Lower leg skin (tissue), 4 donors: ENCODE results near the gene TBC1D10A. TPM values are rescaled to one million over a fixed set of nuclear protein-coding genes. Genes with fewer than 3 reads are reported as not detected.
A peak's percentile ranks its signal among the peaks of the same experiment; 100 is the strongest.

ENCODE experiments used
- DNase-seq, 2 donors: peaks; one replicate each; pipeline ENCODE4 v3.0.0-alpha.2; 2019; ENCODE audit warnings: low spot score in 2 of 2
- H3K4me3 ChIP-seq: fragments of 200-600 bp; sonication (generic); 2 replicates; pipeline ENCODE4 v1.5.1; 2017; ENCODE audit warnings: mild to moderate bottlenecking, low read depth; ENCODE audit not compliant: poor library complexity, severe bottlenecking
- POLR2A ChIP-seq, 2 donors: fragments of 450-650 bp; IDR thresholded peaks; one replicate each; pipeline ENCODE4 v1.6.1; 2016 to 2017; ENCODE audit warnings: antibody characterized with exemption in 2 of 2, mild to moderate bottlenecking in 1 of 2, moderate library complexity in 1 of 2
- WGBS, 2 donors: methylation state at CpG; one replicate each; pipeline ENCODE4 v1.1.5; 2018; 5-methylcytosine and 5-hydroxymethylcytosine counted together
- intact Hi-C: fragments of 100-400 bp; cut with DNase I; formaldehyde crosslinking; loops from one replicate; pipeline ENCODE4 v1.15.0; 2023; ENCODE audit warnings: low total_unique reads
- total RNA-seq, 4 donors: library from RNA; depleted of rRNA; stranded (reverse); fragments of >200 nt; gene quantifications; one replicate each; pipeline ENCODE4 v1.1.0, GENCODE V29; 2016
- TF ChIP-seq, protein P1 (sequence below), 3 donors: fragments of 450-650 bp; IDR thresholded peaks; one replicate each; pipeline ENCODE4 v1.5.1; 2016; ENCODE audit warnings: antibody characterized with exemption in 3 of 3, mild to moderate bottlenecking in 3 of 3, moderate library complexity in 2 of 3

Gene TBC1D10A
- total RNA-seq, 4 donors from 2014 or later = 64.8 to 80.1 (median 74.2) TPM

DNA sequence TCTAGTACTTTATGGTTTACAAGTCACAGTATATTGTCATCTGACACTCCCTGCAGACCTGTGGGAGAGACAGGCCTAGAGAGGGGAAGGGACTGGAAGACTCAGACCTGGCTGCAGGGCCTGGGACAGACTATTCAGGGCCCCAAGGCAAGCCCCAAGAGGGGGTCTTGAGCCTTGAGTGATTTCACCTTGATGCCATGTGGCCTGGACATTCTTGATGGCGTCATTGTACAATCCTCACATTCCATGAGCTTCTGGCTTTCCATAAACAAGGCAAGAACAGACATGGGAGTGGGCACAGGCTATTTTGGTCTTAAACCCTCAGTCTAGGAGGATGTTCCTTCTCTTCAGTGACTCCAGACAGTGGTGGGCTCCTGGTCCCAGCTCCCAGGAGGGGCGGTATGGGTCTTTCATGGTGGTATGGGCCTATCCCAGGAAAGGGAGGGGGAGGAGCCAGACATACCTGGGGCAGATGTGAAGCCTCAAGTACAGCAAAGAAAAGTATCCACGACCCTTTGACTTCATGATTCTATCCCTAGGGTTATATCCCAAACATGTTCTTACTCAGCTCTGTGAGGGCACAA lies 1.8 kb upstream of the TBC1D10A start:
- TF ChIP-seq, protein P1, sequence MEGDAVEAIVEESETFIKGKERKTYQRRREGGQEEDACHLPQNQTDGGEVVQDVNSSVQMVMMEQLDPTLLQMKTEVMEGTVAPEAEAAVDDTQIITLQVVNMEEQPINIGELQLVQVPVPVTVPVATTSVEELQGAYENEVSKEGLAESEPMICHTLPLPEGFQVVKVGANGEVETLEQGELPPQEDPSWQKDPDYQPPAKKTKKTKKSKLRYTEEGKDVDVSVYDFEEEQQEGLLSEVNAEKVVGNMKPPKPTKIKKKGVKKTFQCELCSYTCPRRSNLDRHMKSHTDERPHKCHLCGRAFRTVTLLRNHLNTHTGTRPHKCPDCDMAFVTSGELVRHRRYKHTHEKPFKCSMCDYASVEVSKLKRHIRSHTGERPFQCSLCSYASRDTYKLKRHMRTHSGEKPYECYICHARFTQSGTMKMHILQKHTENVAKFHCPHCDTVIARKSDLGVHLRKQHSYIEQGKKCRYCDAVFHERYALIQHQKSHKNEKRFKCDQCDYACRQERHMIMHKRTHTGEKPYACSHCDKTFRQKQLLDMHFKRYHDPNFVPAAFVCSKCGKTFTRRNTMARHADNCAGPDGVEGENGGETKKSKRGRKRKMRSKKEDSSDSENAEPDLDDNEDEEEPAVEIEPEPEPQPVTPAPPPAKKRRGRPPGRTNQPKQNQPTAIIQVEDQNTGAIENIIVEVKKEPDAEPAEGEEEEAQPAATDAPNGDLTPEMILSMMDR (IDR thresholded peaks at IDR 0.05) = no peak
- no peak for TF ChIP-seq POLR2A (IDR thresholded peaks at IDR 0.05)
- WGBS, 2 donors = 80 to 89% methylated on average over 3 of the region's 3 CpGs
- H3K4me3 ChIP-seq = no peak overlapping the region
- DNase-seq = no peak
- intact Hi-C loops = no loop called here

DNA sequence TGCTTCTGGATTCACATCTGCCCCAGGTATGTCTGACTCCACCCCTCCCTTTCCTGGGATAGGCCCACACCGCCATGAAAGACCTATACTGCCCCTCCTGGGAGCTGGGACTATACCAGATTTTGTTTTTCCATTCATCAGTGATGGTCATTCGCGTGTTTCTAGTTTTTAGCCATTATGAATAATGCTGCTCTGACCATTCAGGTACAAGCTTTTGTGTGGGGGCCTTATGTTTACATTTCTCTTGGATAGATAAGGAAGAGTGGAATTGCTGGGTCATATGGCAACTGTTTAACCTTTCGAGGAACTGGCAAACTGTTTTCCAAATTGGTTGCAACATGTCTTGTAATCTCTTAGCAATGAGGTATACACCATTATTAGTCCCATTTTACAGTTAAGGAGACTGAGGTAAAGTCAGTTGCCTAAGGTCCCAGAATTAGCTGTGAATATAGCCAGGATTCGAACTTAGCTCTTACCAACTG lies 1.2 kb upstream of the TBC1D10A start:
- intact Hi-C loops = no loop called here
- WGBS, 2 donors = 67 to 72% methylated on average over 5 of the region's 5 CpGs
- no peak overlapping the region for H3K4me3 ChIP-seq
- TF ChIP-seq, protein P1 (IDR thresholded peaks at IDR 0.05) = no peak
- no peak for TF ChIP-seq POLR2A (IDR thresholded peaks at IDR 0.05)
- DNase-seq = no peak

DNA sequence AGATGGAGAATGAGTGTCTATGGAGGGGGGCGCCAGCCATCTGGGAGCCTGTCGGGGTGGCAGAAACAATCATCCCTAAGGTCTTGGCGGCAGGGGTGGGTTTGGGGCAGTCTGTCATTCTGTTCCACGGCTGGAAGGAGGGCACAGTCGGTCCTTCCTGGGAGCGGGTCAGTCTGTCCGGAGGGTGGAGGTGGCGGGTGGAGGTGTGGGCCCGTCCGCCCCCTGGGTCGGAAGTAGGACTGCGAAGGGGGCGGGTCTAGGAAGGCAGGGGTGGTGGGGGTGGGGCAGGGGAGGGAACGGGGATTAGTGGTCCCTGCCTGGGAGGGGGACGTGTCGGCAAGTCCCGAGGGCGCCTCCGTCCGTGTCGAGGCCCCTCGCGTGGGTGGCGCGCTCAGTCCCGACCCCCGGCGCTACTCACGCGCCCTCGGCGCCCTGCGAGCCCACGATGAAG lies 461 bp downstream of the TBC1D10A start:
- peak in 1 of 2 donors; percentile 90 for DNase-seq
- peak overlapping the region; percentile 51 for H3K4me3 ChIP-seq
- 2% methylated on average over 17 to 23 of the region's 34 CpGs for WGBS, 2 donors
- intact Hi-C loops = no loop called here
- no peak for TF ChIP-seq POLR2A (IDR thresholded peaks at IDR 0.05)
- TF ChIP-seq, protein P1 (IDR thresholded peaks at IDR 0.05) = no peak

DNA sequence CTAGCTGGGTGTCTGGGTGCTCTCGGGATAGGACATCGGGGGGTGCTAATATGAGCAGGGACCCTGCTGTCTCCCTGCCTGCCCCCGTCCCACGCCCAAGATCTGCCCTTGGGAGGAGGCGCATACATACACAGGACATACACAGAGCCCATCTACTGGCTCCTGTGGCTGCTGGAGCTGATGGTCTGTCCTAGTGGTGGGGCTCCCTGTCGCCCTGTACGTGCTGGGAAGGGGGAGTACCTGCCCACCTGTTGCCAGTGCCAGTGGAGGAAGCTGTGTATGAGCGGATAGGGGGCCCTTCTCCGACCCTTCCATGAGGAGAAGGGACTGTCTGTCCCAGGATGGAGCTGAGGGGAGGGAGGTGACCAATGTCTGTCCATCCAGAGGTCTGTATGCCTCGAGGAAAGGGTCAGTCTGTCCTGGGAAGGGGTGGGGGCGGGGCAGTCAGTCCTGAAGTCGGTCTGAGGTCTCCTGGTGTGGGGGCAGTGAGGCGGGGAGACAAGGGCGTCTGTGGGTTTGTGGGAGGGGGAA lies 952 bp downstream of the TBC1D10A start:
- 8 to 18% methylated on average over 12 to 14 of the region's 14 CpGs for WGBS, 2 donors
- TF ChIP-seq POLR2A (IDR thresholded peaks at IDR 0.05) = no peak
- TF ChIP-seq, protein P1 (IDR thresholded peaks at IDR 0.05) = no peak
- H3K4me3 ChIP-seq = peak overlapping the region; percentile 51
- DNase-seq = no peak
- intact Hi-C loops = no loop called here

DNA sequence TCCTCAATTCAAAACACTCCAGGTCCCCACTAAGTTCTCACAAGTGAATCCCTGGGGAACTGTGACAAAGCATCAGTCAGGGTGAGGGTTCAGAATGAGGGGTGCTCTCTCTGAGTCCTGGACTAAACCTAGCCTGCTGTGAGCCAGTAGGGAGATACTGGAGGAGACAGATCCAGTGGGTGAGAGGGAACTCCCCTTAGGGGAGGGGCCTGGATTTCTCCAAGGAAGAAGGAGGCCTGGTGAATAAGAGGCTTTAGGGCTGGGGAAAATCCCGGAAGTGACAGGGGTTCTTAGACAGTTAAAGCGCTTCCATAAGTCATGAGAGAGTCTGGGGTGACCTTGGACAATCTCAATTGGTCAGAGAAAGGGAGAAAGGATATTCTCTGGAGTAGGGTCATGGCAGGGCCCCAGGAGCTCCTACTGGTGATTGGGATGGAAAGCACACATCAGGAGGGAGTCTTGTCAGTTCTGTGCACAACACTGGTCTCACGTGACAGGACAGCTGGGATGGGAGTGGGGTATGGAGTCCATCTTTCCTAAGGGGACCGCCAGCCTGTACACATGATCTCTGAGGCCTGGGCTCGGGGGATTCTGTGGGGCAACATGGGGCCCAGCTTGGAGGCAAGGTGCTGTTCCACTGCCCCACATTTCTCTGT lies 1.5 kb downstream of the TBC1D10A start:
- 16 to 20% methylated on average over 5 of the region's 5 CpGs for WGBS, 2 donors
- TF ChIP-seq POLR2A (IDR thresholded peaks at IDR 0.05) = no peak
- intact Hi-C loops = no loop called here
- peak; percentile 81 to 93 for DNase-seq
- peak overlapping the region; percentile 51 for H3K4me3 ChIP-seq

DNA sequence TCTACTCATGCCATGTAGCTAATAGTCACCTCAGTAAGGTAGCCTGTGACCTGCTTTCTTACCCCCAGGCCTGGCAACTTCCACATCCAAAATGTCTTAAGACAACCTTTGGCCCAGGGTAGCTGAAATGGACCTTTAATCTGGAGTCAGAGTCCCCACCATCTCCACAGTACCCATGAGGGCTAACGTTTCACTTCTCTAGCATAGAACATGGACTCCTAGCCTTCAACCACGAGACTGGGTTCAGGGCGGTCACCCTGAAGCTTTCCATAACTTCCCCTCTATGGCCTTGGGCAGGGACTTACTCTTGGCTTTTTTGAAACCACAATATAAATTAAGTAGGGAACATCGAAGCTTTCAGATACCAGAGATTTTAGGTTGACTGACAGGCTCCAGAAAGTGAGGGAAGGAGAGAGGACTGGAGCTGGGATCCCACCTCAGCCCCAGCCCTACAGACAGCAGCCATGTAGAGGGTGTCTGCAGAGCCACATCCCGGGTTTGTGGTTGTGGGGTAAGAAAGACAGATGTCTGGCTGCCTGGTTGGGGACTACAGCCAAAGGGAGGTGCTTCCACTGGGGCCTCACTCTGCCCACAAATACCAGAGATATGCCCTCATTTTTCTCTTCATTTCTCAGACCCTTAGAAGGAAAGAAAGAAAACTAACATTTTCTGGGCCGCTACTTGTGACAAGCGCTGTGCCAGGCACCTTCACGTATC lies 2.6 kb downstream of the TBC1D10A start:
- TF ChIP-seq, protein P1 (IDR thresholded peaks at IDR 0.05) = no peak
- no peak for TF ChIP-seq POLR2A (IDR thresholded peaks at IDR 0.05)
- 34 to 36% methylated on average over 8 of the region's 8 CpGs for WGBS, 2 donors
- intact Hi-C loops = no loop called here
- H3K4me3 ChIP-seq = no peak overlapping the region
- no peak for DNase-seq
